Fibroblast of lung (primary cell): Measurements from ENCODE around the gene CAPN13.

Experiments
- CTCF ChIP-seq, 2 donors: IDR thresholded peaks in 1 of 2; conservative IDR thresholded peaks in 1 of 2; 1 replicate in 1 of 2; 2 replicates in 1 of 2; pipeline ENCODE4 v1.5.1; 2011 to 2012; ENCODE audit warnings: low read length in 2 of 2, control low read depth in 1 of 2, inconsistent platforms in 1 of 2, low read depth in 1 of 2, mild to moderate bottlenecking in 1 of 2
- EZH2 ChIP-seq: IDR thresholded peaks from 2 replicates; pipeline ENCODE4 v1.5.1; 2012; ENCODE audit warnings: low read length, control low read depth, mild to moderate bottlenecking; ENCODE audit errors: missing control alignments

GRCh38 chr2:30722936-30723725 lies 84.1 kb downstream of the CAPN13 start:
- TF ChIP-seq EZH2: no peak
- no peak for TF ChIP-seq CTCF (conservative IDR thresholded peaks at IDR 0.05 in 1 of 2, IDR thresholded peaks at IDR 0.05 in 1 of 2; ENCODE audit: low read depth in 1 of 2, low read length in 2 of 2)
